GM23338 (cell line): Measurements from ENCODE around the gene CDCA7. TPM values are rescaled to one million over a fixed set of nuclear protein-coding genes. Genes with fewer than 3 reads are reported as not detected.

Experiments used
- ATAC-seq: fragments of 200-7000 bp; cut with Tn5 transposase; 3 replicates; pipeline ENCODE4 v1.9.1; 2020
- DNase-seq: peaks from one replicate; pipeline ENCODE4 v3.0.0-alpha.2; 2015; ENCODE audit warnings: low spot score
- H2AFZ ChIP-seq: fragments of 200-600 bp; sonication (generic); 2 replicates; pipeline ENCODE4 v1.8.0; 2016; ENCODE audit warnings: antibody characterized with exemption, mild to moderate bottlenecking, moderate library complexity
- H3F3A ChIP-seq: fragments of 200-600 bp; sonication (generic); replicated peaks from 2 replicates; pipeline ENCODE4 v1.8.0; 2017; ENCODE audit warnings: antibody characterized with exemption, mixed run types, low read depth
- H3K27ac ChIP-seq: fragments of 200-600 bp; sonication (generic); 2 replicates; pipeline ENCODE4 v1.6.1; 2016; ENCODE audit warnings: low read depth
- H3K27me3 ChIP-seq: fragments of 200-600 bp; sonication (generic); 2 replicates; pipeline ENCODE4 v1.8.0; 2016; ENCODE audit warnings: mild to moderate bottlenecking, mixed run types, moderate library complexity; ENCODE audit not compliant: insufficient read depth
- H3K36me3 ChIP-seq: fragments of 200-600 bp; sonication (generic); 2 replicates; pipeline ENCODE4 v1.8.0; 2016; ENCODE audit warnings: mild to moderate bottlenecking; ENCODE audit not compliant: insufficient read depth
- H3K4me1 ChIP-seq: fragments of 200-600 bp; sonication (generic); 2 replicates; pipeline ENCODE4 v1.8.0; 2016; ENCODE audit warnings: mild to moderate bottlenecking, moderate library complexity; ENCODE audit not compliant: insufficient read depth
- H3K4me2 ChIP-seq: fragments of 200-600 bp; sonication (generic); 2 replicates; pipeline ENCODE4 v1.7.1; 2017; ENCODE audit warnings: mixed run types
- H3K4me3 ChIP-seq: fragments of 200-600 bp; sonication (generic); 2 replicates; pipeline ENCODE4 v1.6.1; 2016; ENCODE audit warnings: mixed run types
- H3K79me2 ChIP-seq: fragments of 200-600 bp; sonication (generic); replicated peaks from 2 replicates; pipeline ENCODE4 v1.8.0; 2017; ENCODE audit warnings: mild to moderate bottlenecking; ENCODE audit not compliant: insufficient read depth
- H3K9me2 ChIP-seq: fragments of 200-600 bp; sonication (generic); 2 replicates; pipeline ENCODE4 v1.8.0; 2017; ENCODE audit not compliant: insufficient read depth
- H4K20me1 ChIP-seq: fragments of 200-600 bp; sonication (generic); replicated peaks from 2 replicates; pipeline ENCODE4 v1.8.0; 2017; ENCODE audit warnings: mild to moderate bottlenecking; ENCODE audit not compliant: insufficient read depth
- H3K27ac Mint-ChIP-seq: 2 replicates; pipeline ENCODE4 v1.8.0; 2020; ENCODE audit warnings: inconsistent platforms, mild to moderate bottlenecking, moderate library complexity, mixed read lengths
- H3K27me3 Mint-ChIP-seq: 3 replicates; pipeline ENCODE4 v1.8.0; 2022; ENCODE audit warnings: low read depth, mild to moderate bottlenecking, moderate library complexity, mixed read lengths, inconsistent platforms; ENCODE audit not compliant: insufficient read depth, poor library complexity
- H3K36me3 Mint-ChIP-seq: 3 replicates; pipeline ENCODE4 v1.8.0; 2021; ENCODE audit warnings: low read depth, mild to moderate bottlenecking, inconsistent platforms, moderate library complexity, mixed read lengths
- H3K4me1 Mint-ChIP-seq: 3 replicates; pipeline ENCODE4 v1.8.0; 2020; ENCODE audit warnings: mild to moderate bottlenecking, inconsistent platforms, mixed read lengths
- H3K4me3 Mint-ChIP-seq: 3 replicates; pipeline ENCODE4 v1.8.0; 2021; ENCODE audit warnings: moderate library complexity, mild to moderate bottlenecking, inconsistent platforms, mixed read lengths
- H3K9me3 Mint-ChIP-seq: 3 replicates; pipeline ENCODE4 v1.8.0; 2020; ENCODE audit warnings: moderate library complexity, mild to moderate bottlenecking, inconsistent platforms, mixed read lengths
- CREB1 ChIP-seq: fragments of 250-450 bp; sonication (Bioruptor Pico); IDR thresholded peaks from 2 replicates; pipeline ENCODE4 v1.5.0; 2020; ENCODE audit warnings: low read depth, mild to moderate bottlenecking, moderate library complexity
- EZH2 ChIP-seq: fragments of 200-600 bp; sonication (generic); IDR thresholded peaks from one replicate; pipeline ENCODE4 v1.8.0; 2017; ENCODE audit warnings: antibody characterized with exemption, mild to moderate bottlenecking, low read depth; ENCODE audit not compliant: unreplicated experiment
- EZH2phosphoT487 ChIP-seq: fragments of 200-600 bp; sonication (generic); IDR thresholded peaks from one replicate; pipeline ENCODE4 v1.8.1; 2018; ENCODE audit warnings: antibody characterized with exemption; ENCODE audit not compliant: unreplicated experiment
- JUNB ChIP-seq: IDR thresholded peaks from one replicate; pipeline ENCODE4 v1.6.1; 2016; ENCODE audit warnings: antibody characterized with exemption; ENCODE audit not compliant: unreplicated experiment
- NANOG ChIP-seq: IDR thresholded peaks from 2 replicates; pipeline ENCODE4 v1.6.1; 2016; ENCODE audit warnings: antibody characterized with exemption, borderline replicate concordance
- POLR2AphosphoS5 ChIP-seq: IDR thresholded peaks from 2 replicates; pipeline ENCODE4 v1.6.1; 2016; ENCODE audit warnings: antibody characterized with exemption, low read depth
- STAT1 ChIP-seq: IDR thresholded peaks from one replicate; pipeline ENCODE4 v1.6.1; 2016; ENCODE audit warnings: antibody characterized with exemption; ENCODE audit not compliant: unreplicated experiment
- ZNF114 ChIP-seq: fragments of 250-450 bp; sonication (Bioruptor Pico); IDR thresholded peaks from 2 replicates; pipeline ENCODE4 v1.5.0; 2020; ENCODE audit warnings: mild to moderate bottlenecking, moderate library complexity
- ZNF331 ChIP-seq: fragments of 250-450 bp; sonication (Bioruptor Pico); IDR thresholded peaks from 2 replicates; pipeline ENCODE4 v1.5.0; 2020; ENCODE audit warnings: low read depth, mild to moderate bottlenecking, moderate library complexity
- polyA plus RNA-seq: library from polyadenylated mRNA; unstranded; fragments of >200 nt; fragmentation: Nextera tagmentation; extraction: Ambion mirVana; gene quantifications from 2 replicates; pipeline ENCODE4 v1.2.1, GENCODE V29; 2016
- total RNA-seq: library from RNA; depleted of rRNA; stranded (reverse); fragments of >200 nt; shearing (Covaris generic); gene quantifications from 2 replicates; pipeline ENCODE4 v1.2.3, GENCODE V29; 2014
- TF ChIP-seq, protein P1 (sequence below), 2 experiments: fragments of 200-600 bp in 1 of 2; sonication (generic) in 1 of 2; conservative IDR thresholded peaks; 2 replicates each; pipeline versions ENCODE4 v1.5.1 to v1.6.1; 2016 to 2017; ENCODE audit warnings: antibody characterized with exemption in 2 of 2, low read depth in 2 of 2, mild to moderate bottlenecking in 2 of 2, moderate library complexity in 1 of 2
- TF ChIP-seq, protein P2 (sequence below): IDR thresholded peaks from one replicate; pipeline ENCODE4 v1.6.1; 2018; ENCODE audit warnings: antibody characterized with exemption; ENCODE audit not compliant: unreplicated experiment
- TF ChIP-seq, protein P3 (sequence below): fragments of 250-450 bp; sonication (Bioruptor Pico); IDR thresholded peaks from 2 replicates; pipeline ENCODE4 v1.5.0; 2020; ENCODE audit warnings: mild to moderate bottlenecking, moderate library complexity
- TF ChIP-seq, protein P4 (sequence below): IDR thresholded peaks from 2 replicates; pipeline ENCODE4 v1.6.1; 2016; ENCODE audit warnings: antibody characterized with exemption

The CDCA7 gene
- total and polyA plus RNA-seq, 2 experiments from 2014 or later, result 63.7 to 95.5 TPM

DNA sequence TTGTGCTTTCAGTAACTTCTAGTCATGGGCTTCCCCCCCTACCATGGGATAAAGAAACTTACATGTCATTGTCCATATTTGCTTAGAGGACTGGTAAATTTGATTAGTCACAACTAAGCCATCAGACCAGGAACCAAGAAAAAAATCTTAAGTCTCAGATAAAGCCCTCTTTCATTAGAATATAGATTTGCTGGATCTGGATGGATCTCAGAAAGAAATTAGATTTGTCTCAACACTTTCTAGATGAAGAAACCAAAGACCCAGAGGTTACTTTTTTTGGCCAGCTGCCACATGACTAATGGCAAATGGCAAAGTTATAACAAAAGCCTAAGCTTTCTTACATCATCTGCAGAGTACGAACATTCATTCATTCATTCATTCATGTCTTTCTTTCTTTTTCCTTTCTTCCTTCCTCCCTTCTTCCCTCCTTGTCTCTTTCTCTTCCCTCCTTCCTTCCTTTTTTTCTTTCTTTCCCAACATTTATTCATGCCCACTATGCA, 60.2 kb downstream of the CDCA7 start:
- Histone ChIP-seq H3K27me3 (no peaks in the 10 kb centered on the region), H2AFZ (peak overlapping the region; percentile 88; the same call in 1 of the 2 replicates), H4K20me1 (no peaks in the 10 kb centered on the region), H3K27ac (no peak overlapping the region), H3K4me2 (no peak overlapping the region), H3K79me2 (no peaks in the 10 kb centered on the region), H3F3A (0 out of 2 replicates have a peak, but pooled peaks cover 2% of the 10 kb centered on the region), H3K9me2 (no peaks in the 10 kb centered on the region), H3K36me3 (no peaks in the 10 kb centered on the region), H3K4me1 (peaks cover 17% of the 10 kb centered on the region), H3K4me3 (no peak overlapping the region)
- DNase-seq, result no peak
- Mint-ChIP-seq H3K36me3 (no peaks in the 10 kb centered on the region), H3K9me3 (no peaks in the 10 kb centered on the region), H3K27me3 (no peaks in the 10 kb centered on the region), H3K4me3 (no peak overlapping the region), H3K27ac (no peak overlapping the region), H3K4me1 (peaks cover 18% of the 10 kb centered on the region)
- no peak for ATAC-seq
- TF ChIP-seq, protein P1, sequence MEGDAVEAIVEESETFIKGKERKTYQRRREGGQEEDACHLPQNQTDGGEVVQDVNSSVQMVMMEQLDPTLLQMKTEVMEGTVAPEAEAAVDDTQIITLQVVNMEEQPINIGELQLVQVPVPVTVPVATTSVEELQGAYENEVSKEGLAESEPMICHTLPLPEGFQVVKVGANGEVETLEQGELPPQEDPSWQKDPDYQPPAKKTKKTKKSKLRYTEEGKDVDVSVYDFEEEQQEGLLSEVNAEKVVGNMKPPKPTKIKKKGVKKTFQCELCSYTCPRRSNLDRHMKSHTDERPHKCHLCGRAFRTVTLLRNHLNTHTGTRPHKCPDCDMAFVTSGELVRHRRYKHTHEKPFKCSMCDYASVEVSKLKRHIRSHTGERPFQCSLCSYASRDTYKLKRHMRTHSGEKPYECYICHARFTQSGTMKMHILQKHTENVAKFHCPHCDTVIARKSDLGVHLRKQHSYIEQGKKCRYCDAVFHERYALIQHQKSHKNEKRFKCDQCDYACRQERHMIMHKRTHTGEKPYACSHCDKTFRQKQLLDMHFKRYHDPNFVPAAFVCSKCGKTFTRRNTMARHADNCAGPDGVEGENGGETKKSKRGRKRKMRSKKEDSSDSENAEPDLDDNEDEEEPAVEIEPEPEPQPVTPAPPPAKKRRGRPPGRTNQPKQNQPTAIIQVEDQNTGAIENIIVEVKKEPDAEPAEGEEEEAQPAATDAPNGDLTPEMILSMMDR (conservative IDR thresholded peaks at IDR 0.05; ENCODE audit: low read depth in 2 of 2), result no peak
- TF ChIP-seq, protein P2, sequence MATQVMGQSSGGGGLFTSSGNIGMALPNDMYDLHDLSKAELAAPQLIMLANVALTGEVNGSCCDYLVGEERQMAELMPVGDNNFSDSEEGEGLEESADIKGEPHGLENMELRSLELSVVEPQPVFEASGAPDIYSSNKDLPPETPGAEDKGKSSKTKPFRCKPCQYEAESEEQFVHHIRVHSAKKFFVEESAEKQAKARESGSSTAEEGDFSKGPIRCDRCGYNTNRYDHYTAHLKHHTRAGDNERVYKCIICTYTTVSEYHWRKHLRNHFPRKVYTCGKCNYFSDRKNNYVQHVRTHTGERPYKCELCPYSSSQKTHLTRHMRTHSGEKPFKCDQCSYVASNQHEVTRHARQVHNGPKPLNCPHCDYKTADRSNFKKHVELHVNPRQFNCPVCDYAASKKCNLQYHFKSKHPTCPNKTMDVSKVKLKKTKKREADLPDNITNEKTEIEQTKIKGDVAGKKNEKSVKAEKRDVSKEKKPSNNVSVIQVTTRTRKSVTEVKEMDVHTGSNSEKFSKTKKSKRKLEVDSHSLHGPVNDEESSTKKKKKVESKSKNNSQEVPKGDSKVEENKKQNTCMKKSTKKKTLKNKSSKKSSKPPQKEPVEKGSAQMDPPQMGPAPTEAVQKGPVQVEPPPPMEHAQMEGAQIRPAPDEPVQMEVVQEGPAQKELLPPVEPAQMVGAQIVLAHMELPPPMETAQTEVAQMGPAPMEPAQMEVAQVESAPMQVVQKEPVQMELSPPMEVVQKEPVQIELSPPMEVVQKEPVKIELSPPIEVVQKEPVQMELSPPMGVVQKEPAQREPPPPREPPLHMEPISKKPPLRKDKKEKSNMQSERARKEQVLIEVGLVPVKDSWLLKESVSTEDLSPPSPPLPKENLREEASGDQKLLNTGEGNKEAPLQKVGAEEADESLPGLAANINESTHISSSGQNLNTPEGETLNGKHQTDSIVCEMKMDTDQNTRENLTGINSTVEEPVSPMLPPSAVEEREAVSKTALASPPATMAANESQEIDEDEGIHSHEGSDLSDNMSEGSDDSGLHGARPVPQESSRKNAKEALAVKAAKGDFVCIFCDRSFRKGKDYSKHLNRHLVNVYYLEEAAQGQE, result no peak
- no peak for TF ChIP-seq ZNF331 (CRISPR knock-in tag)
- no peak for TF ChIP-seq EZH2phosphoT487
- TF ChIP-seq POLR2AphosphoS5, result no peak
- TF ChIP-seq JUNB, result no peak
- TF ChIP-seq NANOG, result no peak
- no peak for TF ChIP-seq CREB1
- TF ChIP-seq STAT1, result no peak
- no peak for TF ChIP-seq ZNF114 (CRISPR knock-in tag)
- no peak for TF ChIP-seq EZH2
- TF ChIP-seq, protein P3, sequence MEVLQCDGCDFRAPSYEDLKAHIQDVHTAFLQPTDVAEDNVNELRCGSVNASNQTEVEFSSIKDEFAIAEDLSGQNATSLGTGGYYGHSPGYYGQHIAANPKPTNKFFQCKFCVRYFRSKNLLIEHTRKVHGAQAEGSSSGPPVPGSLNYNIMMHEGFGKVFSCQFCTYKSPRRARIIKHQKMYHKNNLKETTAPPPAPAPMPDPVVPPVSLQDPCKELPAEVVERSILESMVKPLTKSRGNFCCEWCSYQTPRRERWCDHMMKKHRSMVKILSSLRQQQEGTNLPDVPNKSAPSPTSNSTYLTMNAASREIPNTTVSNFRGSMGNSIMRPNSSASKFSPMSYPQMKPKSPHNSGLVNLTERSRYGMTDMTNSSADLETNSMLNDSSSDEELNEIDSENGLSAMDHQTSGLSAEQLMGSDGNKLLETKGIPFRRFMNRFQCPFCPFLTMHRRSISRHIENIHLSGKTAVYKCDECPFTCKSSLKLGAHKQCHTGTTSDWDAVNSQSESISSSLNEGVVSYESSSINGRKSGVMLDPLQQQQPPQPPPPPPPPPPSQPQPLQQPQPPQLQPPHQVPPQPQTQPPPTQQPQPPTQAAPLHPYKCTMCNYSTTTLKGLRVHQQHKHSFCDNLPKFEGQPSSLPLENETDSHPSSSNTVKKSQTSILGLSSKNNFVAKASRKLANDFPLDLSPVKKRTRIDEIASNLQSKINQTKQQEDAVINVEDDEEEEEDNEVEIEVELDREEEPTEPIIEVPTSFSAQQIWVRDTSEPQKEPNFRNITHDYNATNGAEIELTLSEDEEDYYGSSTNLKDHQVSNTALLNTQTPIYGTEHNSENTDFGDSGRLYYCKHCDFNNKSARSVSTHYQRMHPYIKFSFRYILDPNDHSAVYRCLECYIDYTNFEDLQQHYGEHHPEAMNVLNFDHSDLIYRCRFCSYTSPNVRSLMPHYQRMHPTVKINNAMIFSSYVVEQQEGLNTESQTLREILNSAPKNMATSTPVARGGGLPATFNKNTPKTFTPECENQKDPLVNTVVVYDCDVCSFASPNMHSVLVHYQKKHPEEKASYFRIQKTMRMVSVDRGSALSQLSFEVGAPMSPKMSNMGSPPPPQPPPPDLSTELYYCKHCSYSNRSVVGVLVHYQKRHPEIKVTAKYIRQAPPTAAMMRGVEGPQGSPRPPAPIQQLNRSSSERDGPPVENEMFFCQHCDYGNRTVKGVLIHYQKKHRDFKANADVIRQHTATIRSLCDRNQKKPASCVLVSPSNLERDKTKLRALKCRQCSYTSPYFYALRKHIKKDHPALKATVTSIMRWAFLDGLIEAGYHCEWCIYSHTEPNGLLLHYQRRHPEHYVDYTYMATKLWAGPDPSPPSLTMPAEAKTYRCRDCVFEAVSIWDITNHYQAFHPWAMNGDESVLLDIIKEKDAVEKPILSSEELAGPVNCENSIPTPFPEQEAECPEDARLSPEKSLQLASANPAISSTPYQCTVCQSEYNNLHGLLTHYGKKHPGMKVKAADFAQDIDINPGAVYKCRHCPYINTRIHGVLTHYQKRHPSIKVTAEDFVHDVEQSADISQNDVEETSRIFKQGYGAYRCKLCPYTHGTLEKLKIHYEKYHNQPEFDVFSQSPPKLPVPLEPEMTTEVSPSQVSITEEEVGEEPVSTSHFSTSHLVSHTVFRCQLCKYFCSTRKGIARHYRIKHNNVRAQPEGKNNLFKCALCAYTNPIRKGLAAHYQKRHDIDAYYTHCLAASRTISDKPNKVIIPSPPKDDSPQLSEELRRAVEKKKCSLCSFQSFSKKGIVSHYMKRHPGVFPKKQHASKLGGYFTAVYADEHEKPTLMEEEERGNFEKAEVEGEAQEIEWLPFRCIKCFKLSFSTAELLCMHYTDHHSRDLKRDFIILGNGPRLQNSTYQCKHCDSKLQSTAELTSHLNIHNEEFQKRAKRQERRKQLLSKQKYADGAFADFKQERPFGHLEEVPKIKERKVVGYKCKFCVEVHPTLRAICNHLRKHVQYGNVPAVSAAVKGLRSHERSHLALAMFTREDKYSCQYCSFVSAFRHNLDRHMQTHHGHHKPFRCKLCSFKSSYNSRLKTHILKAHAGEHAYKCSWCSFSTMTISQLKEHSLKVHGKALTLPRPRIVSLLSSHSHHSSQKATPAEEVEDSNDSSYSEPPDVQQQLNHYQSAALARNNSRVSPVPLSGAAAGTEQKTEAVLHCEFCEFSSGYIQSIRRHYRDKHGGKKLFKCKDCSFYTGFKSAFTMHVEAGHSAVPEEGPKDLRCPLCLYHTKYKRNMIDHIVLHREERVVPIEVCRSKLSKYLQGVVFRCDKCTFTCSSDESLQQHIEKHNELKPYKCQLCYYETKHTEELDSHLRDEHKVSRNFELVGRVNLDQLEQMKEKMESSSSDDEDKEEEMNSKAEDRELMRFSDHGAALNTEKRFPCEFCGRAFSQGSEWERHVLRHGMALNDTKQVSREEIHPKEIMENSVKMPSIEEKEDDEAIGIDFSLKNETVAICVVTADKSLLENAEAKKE (CRISPR knock-in tag), result no peak
- TF ChIP-seq, protein P4, sequence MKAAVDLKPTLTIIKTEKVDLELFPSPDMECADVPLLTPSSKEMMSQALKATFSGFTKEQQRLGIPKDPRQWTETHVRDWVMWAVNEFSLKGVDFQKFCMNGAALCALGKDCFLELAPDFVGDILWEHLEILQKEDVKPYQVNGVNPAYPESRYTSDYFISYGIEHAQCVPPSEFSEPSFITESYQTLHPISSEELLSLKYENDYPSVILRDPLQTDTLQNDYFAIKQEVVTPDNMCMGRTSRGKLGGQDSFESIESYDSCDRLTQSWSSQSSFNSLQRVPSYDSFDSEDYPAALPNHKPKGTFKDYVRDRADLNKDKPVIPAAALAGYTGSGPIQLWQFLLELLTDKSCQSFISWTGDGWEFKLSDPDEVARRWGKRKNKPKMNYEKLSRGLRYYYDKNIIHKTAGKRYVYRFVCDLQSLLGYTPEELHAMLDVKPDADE, result no peak
